GM12801 (cell line): ENCODE results near the gene PSMC4.

Experiments used
- TF ChIP-seq, protein P1 (sequence below): IDR thresholded peaks from one replicate; pipeline ENCODE4 v1.5.1; 2011; ENCODE audit warnings: control low read depth; ENCODE audit not compliant: insufficient read length; ENCODE audit errors: extremely low read depth

PSMC4 gene

DNA sequence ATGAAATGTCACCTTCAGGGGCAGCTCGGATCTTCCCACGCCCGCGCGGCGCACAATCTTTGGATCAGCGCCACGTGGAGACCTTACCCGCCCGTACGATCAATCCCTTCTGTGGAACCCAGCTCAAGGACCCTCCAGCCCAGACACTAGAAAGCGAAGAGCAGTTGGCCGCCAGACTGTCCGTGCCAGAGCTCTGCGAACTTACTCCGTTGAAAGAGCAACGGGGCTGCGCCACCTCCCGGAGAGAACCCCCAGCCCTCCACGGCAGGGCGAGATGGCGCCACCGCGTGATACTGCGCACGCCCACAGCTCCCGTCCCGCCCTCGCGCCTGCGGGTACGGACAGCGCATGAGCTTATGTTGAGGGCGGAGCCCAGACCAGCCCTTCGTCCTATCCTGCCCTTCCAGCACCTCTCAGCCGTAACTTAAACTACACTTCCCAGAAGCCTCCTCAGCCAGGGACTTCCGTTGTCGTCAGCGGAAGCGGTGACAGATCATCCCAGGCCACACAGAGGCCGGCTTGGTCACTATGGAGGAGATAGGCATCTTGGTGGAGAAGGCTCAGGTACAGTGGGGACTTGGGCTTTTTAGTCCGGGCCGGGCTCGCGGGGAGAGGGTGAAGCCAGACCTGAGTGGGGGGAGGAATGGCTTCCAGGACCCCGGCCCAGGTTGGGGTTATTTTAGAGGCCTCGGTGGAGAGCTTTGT lies at the start of gene PSMC4:
Gene PSMC4 (plus strand): TSS at position 491 of the 705 bp plus-strand sequence. CDS start 38 bp downstream, at position 529.
- TF ChIP-seq, protein P1, sequence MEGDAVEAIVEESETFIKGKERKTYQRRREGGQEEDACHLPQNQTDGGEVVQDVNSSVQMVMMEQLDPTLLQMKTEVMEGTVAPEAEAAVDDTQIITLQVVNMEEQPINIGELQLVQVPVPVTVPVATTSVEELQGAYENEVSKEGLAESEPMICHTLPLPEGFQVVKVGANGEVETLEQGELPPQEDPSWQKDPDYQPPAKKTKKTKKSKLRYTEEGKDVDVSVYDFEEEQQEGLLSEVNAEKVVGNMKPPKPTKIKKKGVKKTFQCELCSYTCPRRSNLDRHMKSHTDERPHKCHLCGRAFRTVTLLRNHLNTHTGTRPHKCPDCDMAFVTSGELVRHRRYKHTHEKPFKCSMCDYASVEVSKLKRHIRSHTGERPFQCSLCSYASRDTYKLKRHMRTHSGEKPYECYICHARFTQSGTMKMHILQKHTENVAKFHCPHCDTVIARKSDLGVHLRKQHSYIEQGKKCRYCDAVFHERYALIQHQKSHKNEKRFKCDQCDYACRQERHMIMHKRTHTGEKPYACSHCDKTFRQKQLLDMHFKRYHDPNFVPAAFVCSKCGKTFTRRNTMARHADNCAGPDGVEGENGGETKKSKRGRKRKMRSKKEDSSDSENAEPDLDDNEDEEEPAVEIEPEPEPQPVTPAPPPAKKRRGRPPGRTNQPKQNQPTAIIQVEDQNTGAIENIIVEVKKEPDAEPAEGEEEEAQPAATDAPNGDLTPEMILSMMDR = no peak

GRCh38 chr19:39923862-39924261 lies 47.1 kb upstream of the PSMC4 start:
- TF ChIP-seq, protein P1 = no peak

GRCh38 chr19:39924389-39924788 lies 46.6 kb upstream of the PSMC4 start:
- TF ChIP-seq, protein P1 = no peak

DNA sequence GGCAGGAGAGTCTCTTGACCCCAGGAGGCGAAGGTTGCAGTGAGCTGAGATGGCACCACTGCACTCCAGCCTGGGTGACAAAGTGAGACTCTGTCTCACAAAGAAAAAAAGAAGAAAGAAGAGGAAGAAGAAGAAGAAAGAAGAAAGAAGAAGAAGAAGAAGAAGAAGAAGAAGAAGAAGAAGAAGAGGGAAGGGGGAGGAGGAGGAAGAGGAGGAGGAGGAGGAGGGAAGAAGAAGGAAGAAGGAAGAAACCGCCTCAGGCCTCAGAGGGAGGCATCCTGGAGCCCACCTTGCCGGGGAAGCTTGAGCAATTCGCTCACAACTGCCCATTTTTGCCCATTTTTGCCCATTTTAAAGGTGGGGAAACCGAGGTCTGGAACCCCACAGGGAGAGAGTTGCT lies 46.0 kb upstream of the PSMC4 start:
- TF ChIP-seq, protein P1 = no peak

DNA sequence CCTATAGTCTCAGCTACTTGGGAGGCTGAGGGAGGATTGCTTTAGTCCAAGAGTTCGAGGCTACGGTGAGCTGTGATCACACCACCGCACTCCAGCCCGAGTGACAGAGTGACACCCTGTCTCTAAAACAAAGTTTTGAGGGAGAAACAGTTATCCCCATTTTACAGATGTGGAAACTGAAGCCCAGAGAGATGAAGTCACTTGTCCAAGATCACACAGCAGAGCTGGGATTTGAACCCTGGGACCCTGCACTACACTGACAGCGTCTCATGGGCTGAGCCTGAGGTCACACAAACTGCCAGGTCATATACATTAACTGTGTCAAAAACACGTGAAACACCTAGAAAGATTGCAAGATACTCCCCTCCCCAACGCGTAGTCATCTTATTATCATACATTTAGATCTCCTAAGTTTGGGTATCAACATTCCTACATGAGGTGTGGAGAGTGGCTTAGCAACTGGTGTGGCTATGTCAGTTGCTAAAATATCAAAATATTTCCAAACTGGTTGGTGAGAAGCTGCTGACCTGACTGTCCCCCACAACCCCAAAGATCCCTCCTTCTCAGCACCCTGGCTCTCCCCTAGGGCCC lies 44.7 kb upstream of the PSMC4 start:
- TF ChIP-seq, protein P1 = no peak

GRCh38 chr19:39927076-39927475 lies 43.9 kb upstream of the PSMC4 start:
- TF ChIP-seq, protein P1 = no peak

DNA sequence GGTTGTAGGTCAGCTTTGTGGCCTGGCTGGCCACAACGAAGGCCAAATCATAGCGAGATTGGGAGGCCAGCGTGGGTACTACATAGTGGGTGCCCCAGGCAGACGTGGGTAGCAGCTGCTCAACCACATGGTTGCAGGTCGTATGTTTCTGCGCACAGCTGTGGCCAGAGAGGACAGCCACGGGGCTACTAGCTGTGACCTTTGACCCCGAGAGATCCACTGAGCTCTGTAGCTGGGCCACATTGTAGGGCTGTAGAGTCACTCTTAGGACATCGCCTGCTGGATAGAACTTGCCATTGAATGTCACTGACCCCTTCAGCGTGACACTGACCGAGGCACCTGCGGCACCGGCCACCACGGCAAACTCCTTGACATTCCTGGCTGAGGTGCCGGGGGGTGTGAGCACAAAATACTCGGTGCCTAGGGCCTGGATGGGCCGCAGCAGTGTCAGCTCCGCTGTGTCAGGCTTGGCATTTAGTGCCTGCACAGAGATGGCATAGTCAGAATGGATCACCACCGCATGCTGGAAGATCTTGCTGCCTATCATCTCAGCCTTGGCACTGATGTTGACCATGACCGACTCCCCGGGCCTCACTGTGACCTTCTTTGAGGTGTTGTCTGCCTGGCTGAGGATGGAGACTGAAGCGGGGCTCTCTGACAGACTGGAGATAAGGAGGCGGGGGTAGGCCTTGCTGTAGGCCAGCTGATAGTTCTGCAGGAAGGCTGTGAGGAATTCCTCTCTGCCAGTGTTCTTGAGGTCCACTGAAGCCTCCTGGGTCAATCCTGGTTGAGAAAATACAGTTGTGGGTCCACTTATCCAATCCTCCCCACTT lies 43.2 kb upstream of the PSMC4 start:
- TF ChIP-seq, protein P1 = no peak
